ENCODE results near the gene CACNA1C. TPM values are rescaled to one million over a fixed set of nuclear protein-coding genes. Genes with fewer than 3 reads are reported as not detected.

Gene CACNA1C
- total and polyA plus RNA-seq, 10 of the 15 experiments (the other 5 are each of a cell fraction or from before 2014, with no cell fraction given), result under 0.01 to 0.15 (median 0.09) TPM; not detected in 5

GRCh38 chr12:2248901-2249381, 196.2 kb downstream of the CACNA1C start (continued):
- TF ChIP-seq REST (IDR thresholded peaks at IDR 0.05; ENCODE audit: low read depth, low read length) (no peak), ZSCAN29 (IDR thresholded peaks at IDR 0.05) (no peak), FOXM1 (IDR thresholded peaks at IDR 0.05; ENCODE audit: low read depth, low read length) (no peak), IKZF1 (conservative IDR thresholded peaks at IDR 0.05) (no peak), TARDBP (IDR thresholded peaks at IDR 0.05; ENCODE audit: borderline replicate concordance) (no peak), PBX3 (IDR thresholded peaks at IDR 0.05; ENCODE audit: insufficient replicate concordance, low read depth, low read length) (no peak), PAX5 (IDR thresholded peaks at IDR 0.05; ENCODE audit: borderline replicate concordance, low read depth, low read length) (peak; percentile 3; the same call in 1 of the 2 replicates), ZBED1 (IDR thresholded peaks at IDR 0.05; ENCODE audit: borderline replicate concordance) (no peak), ATF7 (IDR thresholded peaks at IDR 0.05; ENCODE audit: low read depth) (peak; percentile 87), NRF1 (conservative IDR thresholded peaks at IDR 0.05; ENCODE audit: low read depth, low read length) (no peak)
- TF ChIP-seq, protein P1, sequence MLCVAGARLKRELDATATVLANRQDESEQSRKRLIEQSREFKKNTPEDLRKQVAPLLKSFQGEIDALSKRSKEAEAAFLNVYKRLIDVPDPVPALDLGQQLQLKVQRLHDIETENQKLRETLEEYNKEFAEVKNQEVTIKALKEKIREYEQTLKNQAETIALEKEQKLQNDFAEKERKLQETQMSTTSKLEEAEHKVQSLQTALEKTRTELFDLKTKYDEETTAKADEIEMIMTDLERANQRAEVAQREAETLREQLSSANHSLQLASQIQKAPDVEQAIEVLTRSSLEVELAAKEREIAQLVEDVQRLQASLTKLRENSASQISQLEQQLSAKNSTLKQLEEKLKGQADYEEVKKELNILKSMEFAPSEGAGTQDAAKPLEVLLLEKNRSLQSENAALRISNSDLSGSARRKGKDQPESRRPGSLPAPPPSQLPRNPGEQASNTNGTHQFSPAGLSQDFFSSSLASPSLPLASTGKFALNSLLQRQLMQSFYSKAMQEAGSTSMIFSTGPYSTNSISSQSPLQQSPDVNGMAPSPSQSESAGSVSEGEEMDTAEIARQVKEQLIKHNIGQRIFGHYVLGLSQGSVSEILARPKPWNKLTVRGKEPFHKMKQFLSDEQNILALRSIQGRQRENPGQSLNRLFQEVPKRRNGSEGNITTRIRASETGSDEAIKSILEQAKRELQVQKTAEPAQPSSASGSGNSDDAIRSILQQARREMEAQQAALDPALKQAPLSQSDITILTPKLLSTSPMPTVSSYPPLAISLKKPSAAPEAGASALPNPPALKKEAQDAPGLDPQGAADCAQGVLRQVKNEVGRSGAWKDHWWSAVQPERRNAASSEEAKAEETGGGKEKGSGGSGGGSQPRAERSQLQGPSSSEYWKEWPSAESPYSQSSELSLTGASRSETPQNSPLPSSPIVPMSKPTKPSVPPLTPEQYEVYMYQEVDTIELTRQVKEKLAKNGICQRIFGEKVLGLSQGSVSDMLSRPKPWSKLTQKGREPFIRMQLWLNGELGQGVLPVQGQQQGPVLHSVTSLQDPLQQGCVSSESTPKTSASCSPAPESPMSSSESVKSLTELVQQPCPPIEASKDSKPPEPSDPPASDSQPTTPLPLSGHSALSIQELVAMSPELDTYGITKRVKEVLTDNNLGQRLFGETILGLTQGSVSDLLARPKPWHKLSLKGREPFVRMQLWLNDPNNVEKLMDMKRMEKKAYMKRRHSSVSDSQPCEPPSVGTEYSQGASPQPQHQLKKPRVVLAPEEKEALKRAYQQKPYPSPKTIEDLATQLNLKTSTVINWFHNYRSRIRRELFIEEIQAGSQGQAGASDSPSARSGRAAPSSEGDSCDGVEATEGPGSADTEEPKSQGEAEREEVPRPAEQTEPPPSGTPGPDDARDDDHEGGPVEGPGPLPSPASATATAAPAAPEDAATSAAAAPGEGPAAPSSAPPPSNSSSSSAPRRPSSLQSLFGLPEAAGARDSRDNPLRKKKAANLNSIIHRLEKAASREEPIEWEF (IDR thresholded peaks at IDR 0.05; ENCODE audit: insufficient replicate concordance, low read depth, low read length), result no peak
- TF ChIP-seq, protein P2, sequence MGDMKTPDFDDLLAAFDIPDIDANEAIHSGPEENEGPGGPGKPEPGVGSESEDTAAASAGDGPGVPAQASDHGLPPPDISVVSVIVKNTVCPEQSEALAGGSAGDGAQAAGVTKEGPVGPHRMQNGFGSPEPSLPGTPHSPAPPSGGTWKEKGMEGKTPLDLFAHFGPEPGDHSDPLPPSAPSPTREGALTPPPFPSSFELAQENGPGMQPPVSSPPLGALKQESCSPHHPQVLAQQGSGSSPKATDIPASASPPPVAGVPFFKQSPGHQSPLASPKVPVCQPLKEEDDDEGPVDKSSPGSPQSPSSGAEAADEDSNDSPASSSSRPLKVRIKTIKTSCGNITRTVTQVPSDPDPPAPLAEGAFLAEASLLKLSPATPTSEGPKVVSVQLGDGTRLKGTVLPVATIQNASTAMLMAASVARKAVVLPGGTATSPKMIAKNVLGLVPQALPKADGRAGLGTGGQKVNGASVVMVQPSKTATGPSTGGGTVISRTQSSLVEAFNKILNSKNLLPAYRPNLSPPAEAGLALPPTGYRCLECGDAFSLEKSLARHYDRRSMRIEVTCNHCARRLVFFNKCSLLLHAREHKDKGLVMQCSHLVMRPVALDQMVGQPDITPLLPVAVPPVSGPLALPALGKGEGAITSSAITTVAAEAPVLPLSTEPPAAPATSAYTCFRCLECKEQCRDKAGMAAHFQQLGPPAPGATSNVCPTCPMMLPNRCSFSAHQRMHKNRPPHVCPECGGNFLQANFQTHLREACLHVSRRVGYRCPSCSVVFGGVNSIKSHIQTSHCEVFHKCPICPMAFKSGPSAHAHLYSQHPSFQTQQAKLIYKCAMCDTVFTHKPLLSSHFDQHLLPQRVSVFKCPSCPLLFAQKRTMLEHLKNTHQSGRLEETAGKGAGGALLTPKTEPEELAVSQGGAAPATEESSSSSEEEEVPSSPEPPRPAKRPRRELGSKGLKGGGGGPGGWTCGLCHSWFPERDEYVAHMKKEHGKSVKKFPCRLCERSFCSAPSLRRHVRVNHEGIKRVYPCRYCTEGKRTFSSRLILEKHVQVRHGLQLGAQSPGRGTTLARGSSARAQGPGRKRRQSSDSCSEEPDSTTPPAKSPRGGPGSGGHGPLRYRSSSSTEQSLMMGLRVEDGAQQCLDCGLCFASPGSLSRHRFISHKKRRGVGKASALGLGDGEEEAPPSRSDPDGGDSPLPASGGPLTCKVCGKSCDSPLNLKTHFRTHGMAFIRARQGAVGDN (IDR thresholded peaks at IDR 0.05), result peak; percentile 77
- TF ChIP-seq, protein P3, sequence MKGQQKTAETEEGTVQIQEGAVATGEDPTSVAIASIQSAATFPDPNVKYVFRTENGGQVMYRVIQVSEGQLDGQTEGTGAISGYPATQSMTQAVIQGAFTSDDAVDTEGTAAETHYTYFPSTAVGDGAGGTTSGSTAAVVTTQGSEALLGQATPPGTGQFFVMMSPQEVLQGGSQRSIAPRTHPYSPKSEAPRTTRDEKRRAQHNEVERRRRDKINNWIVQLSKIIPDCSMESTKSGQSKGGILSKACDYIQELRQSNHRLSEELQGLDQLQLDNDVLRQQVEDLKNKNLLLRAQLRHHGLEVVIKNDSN (IDR thresholded peaks at IDR 0.05; ENCODE audit: borderline replicate concordance, extremely low read length, insufficient read depth, low read depth, low read length), result no peak

All from GM12878 (cell line).